ENCODE data around the gene ITGA2B. TPM values are rescaled to one million over a fixed set of nuclear protein-coding genes. Genes with fewer than 3 reads are reported as not detected.

Gene ITGA2B
- total RNA-seq, 1 donor from 2014 or later, result 4.3 TPM

- Mint-ChIP-seq H3K4me3 (ENCODE audit: unreplicated experiment) (peak within 1 kb of the TSS; percentile 92), H3K27ac (ENCODE audit: unreplicated experiment) (no peak within 1 kb of the TSS), H3K9me3 (ENCODE audit: unreplicated experiment) (no peaks in the 10 kb centered on the region), H3K36me3 (ENCODE audit: low read depth, unreplicated experiment) (peaks cover 7% of the 10 kb centered on the region), H3K27me3 (ENCODE audit: unreplicated experiment) (peaks cover 15% of the 10 kb centered on the region), H3K4me1 (ENCODE audit: unreplicated experiment) (peaks cover 2% of the 10 kb centered on the region)
- peak; percentile 97 for DNase-seq (ENCODE audit: low spot score)
- TF ChIP-seq CTCF (IDR thresholded peaks at IDR 0.05; ENCODE audit: unreplicated experiment), result no peak
Observed at GRCh38 chr17:44324571-44325275, 64.7 kb downstream of the ITGA2B start, which contains the start of gene SLC25A39. Gene SLC25A39, minus strand, starts transcription at chr17:44324823. Its CDS starts 1,261 bp downstream, at chr17:44323562.

- DNase-seq (ENCODE audit: low spot score), result no peak
- peaks cover 15% of the 10 kb centered on the region for H3K27me3 Mint-ChIP-seq (ENCODE audit: unreplicated experiment)
- no peak overlapping the region for H3K27ac Mint-ChIP-seq (ENCODE audit: unreplicated experiment)
- H3K9me3 Mint-ChIP-seq (ENCODE audit: unreplicated experiment), result no peaks in the 10 kb centered on the region
- peaks cover 11% of the 10 kb centered on the region for H3K36me3 Mint-ChIP-seq (ENCODE audit: low read depth, unreplicated experiment)
- TF ChIP-seq CTCF (IDR thresholded peaks at IDR 0.05; ENCODE audit: unreplicated experiment), result no peak
- H3K4me3 Mint-ChIP-seq (ENCODE audit: unreplicated experiment), result peak overlapping the region; percentile 92
- H3K4me1 Mint-ChIP-seq (ENCODE audit: unreplicated experiment), result peaks cover 2% of the 10 kb centered on the region
Observed at GRCh38 chr17:44324092-44324570, 65.3 kb downstream of the ITGA2B start.

GRCh38 chr17:44323359-44324091, 65.9 kb downstream of the ITGA2B start:
- TF ChIP-seq CTCF (IDR thresholded peaks at IDR 0.05; ENCODE audit: unreplicated experiment), result no peak
- DNase-seq (ENCODE audit: low spot score), result no peak
- Mint-ChIP-seq H3K4me1 (ENCODE audit: unreplicated experiment) (peaks cover 2% of the 10 kb centered on the region), H3K27me3 (ENCODE audit: unreplicated experiment) (peaks cover 15% of the 10 kb centered on the region), H3K36me3 (ENCODE audit: low read depth, unreplicated experiment) (peaks cover 11% of the 10 kb centered on the region), H3K27ac (ENCODE audit: unreplicated experiment) (no peak overlapping the region), H3K4me3 (ENCODE audit: unreplicated experiment) (peak overlapping the region; percentile 92), H3K9me3 (ENCODE audit: unreplicated experiment) (no peaks in the 10 kb centered on the region)

GRCh38 chr17:44322236-44322895, 67.1 kb downstream of the ITGA2B start:
- no peak overlapping the region for H3K27ac Mint-ChIP-seq (ENCODE audit: unreplicated experiment)
- H3K9me3 Mint-ChIP-seq (ENCODE audit: unreplicated experiment), result no peaks in the 10 kb centered on the region
- H3K36me3 Mint-ChIP-seq (ENCODE audit: low read depth, unreplicated experiment), result peaks cover 12% of the 10 kb centered on the region

More at GRCh38 chr17:44322236-44322895, 67.1 kb downstream of the ITGA2B start:
- Mint-ChIP-seq H3K27me3 (ENCODE audit: unreplicated experiment) (peaks cover 16% of the 10 kb centered on the region), H3K4me1 (ENCODE audit: unreplicated experiment) (peaks cover 2% of the 10 kb centered on the region), H3K4me3 (ENCODE audit: unreplicated experiment) (no peak overlapping the region)
- DNase-seq (ENCODE audit: low spot score), result no peak
- no peak for TF ChIP-seq CTCF (IDR thresholded peaks at IDR 0.05; ENCODE audit: unreplicated experiment)

Other genes starting within 250 kb of the ITGA2B start
- 6.1 TPM for gene HROB, start 247.7 kb downstream of the ITGA2B start, total RNA-seq (ENCODE audit: unreplicated experiment)
- not detected for gene ASB16, start 218.9 kb downstream of the ITGA2B start, total RNA-seq (ENCODE audit: unreplicated experiment)
- 39.2 TPM for gene TMUB2, start 202.7 kb downstream of the ITGA2B start, total RNA-seq (ENCODE audit: unreplicated experiment)
- 152 TPM for gene ATXN7L3, start 189.8 kb downstream of the ITGA2B start, total RNA-seq (ENCODE audit: unreplicated experiment)
- gene UBTF, start 170.0 kb downstream of the ITGA2B start, total RNA-seq (ENCODE audit: unreplicated experiment), result 63.8 TPM
- not detected for gene SLC4A1, start 121.5 kb downstream of the ITGA2B start, total RNA-seq (ENCODE audit: unreplicated experiment)
- 0.82 TPM for gene RUNDC3A, start 81.0 kb downstream of the ITGA2B start, total RNA-seq (ENCODE audit: unreplicated experiment)
- 124 TPM for gene SLC25A39, start 64.8 kb downstream of the ITGA2B start, total RNA-seq (ENCODE audit: unreplicated experiment)
- gene GRN, start 44.3 kb downstream of the ITGA2B start, total RNA-seq (ENCODE audit: unreplicated experiment), result 904 TPM
- gene FAM171A2, start 25.8 kb downstream of the ITGA2B start, total RNA-seq (ENCODE audit: unreplicated experiment), result 53.7 TPM
- gene GPATCH8, start 113.8 kb upstream of the ITGA2B start, total RNA-seq (ENCODE audit: unreplicated experiment), result 53.3 TPM
- gene FZD2, start 167.8 kb upstream of the ITGA2B start, total RNA-seq (ENCODE audit: unreplicated experiment), result 12.9 TPM

Data from endothelial cell (in vitro differentiated cells).